GM12892 (cell line): Measurements from ENCODE around the gene GDPD5.

ENCODE experiments used
- POLR2A ChIP-seq: IDR thresholded peaks from 2 replicates; pipeline ENCODE4 v1.6.1; 2011; ENCODE audit warnings: low read depth, low read length, control low read depth
- POLR2AphosphoS5 ChIP-seq: IDR thresholded peaks from 2 replicates; pipeline ENCODE4 v1.6.1; 2011; ENCODE audit warnings: low read depth, low read length, control low read depth
- TAF1 ChIP-seq: IDR thresholded peaks from 2 replicates; pipeline ENCODE4 v1.6.1; 2011; ENCODE audit warnings: low read depth, mild to moderate bottlenecking, control low read depth, low read length, borderline replicate concordance

DNA sequence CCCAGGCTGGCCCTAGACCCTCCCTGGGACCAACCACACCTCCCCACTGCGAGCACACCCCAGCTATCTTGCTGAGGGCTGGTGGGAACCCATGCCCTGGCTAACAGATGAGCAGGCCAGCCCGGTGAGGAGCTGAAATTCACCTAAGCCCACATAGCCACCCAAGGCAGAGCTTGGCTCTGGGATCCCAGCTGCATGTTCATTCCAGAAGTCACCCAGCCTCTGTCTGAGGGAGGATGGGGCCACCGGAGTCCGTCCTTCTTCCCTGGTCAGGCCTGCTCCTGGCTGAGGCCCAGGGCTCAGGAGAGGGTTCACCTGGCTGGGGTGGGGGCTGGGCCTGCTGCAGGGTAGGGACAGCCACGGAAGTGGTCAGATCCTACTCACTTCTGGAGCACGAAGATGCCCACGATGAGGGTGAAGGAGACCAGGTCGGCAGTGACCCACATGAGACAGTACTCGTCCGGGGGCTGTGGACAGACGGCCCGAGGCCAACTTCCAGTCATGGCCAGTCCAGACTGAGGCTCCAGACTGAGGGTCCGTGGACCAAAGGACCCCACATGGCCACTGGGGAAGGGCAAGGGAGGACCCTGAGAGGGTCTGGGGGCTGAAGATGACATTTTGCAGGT is 86.1 kb downstream of the GDPD5 start:
- TF ChIP-seq POLR2AphosphoS5 (no peak), POLR2A (no peak), TAF1 (no peak)
